Thoracic aorta (tissue), 2 donors: ENCODE data around the gene ZNF350. TPM values are rescaled to one million over a fixed set of nuclear protein-coding genes. Genes with fewer than 3 reads are reported as not detected.
A peak's percentile ranks its signal among the peaks of the same experiment; 100 is the strongest.

ENCODE experiments used
- ATAC-seq: fragments of 150-250 bp; one replicate; pipeline ENCODE4 v1.8.0; 2017; ENCODE audit warnings: low read depth; ENCODE audit not compliant: insufficient number of reproducible peaks, low FRiP score
- DNase-seq: peaks from one replicate; pipeline ENCODE4 v3.0.0-alpha.2; 2020; ENCODE audit warnings: low spot score
- H3K27ac ChIP-seq, 2 donors: fragments of 200-600 bp; sonication (generic); 1 replicate in 1 of 2; 2 replicates in 1 of 2; pipeline ENCODE4 v1.5.1; 2016; ENCODE audit warnings: mild to moderate bottlenecking in 2 of 2, moderate library complexity in 2 of 2
- H3K27me3 ChIP-seq: fragments of 200-600 bp; sonication (generic); replicated peaks from 2 replicates; pipeline ENCODE4 v1.6.0; 2016; ENCODE audit warnings: mild to moderate bottlenecking; ENCODE audit not compliant: insufficient read depth
- H3K36me3 ChIP-seq: fragments of 200-600 bp; sonication (generic); one replicate; pipeline ENCODE4 v1.5.1; 2016
- H3K4me1 ChIP-seq, 2 donors: fragments of 200-600 bp; sonication (generic); 1 replicate in 1 of 2; 2 replicates in 1 of 2; pipeline versions ENCODE4 v1.5.1 to v1.6.0; 2016; ENCODE audit warnings: low read depth in 2 of 2, mild to moderate bottlenecking in 1 of 2; ENCODE audit not compliant: control insufficient read depth in 1 of 2
- H3K4me3 ChIP-seq: fragments of 200-600 bp; sonication (generic); 2 replicates; pipeline ENCODE4 v1.5.1; 2016; ENCODE audit warnings: mild to moderate bottlenecking
- H3K9me3 ChIP-seq: fragments of 200-600 bp; sonication (generic); 2 replicates; pipeline ENCODE4 v1.5.1; 2016
- CTCF ChIP-seq: fragments of 200-600 bp; sonication (generic); IDR thresholded peaks from one replicate; pipeline ENCODE4 v1.5.1; 2019; ENCODE audit warnings: antibody characterized with exemption
- total RNA-seq, 2 donors: library from RNA; depleted of rRNA; stranded (reverse); fragments of >200 nt; gene quantifications; one replicate each; pipeline versions ENCODE4 v1.1.0 to v1.2.3, GENCODE V29; 2016

The ZNF350 gene
- total RNA-seq, 2 donors from 2014 or later, result 7.3 to 15.4 TPM

- no peak for TF ChIP-seq CTCF
- H3K27ac ChIP-seq, result no peak overlapping the region
- DNase-seq (no peak), ATAC-seq (no peak)
- H3K4me1 ChIP-seq, result peaks cover 1 to 6% of the 10 kb centered on the region in 2 donors
- no peaks in the 10 kb centered on the region for H3K27me3 ChIP-seq
- peaks cover 81% of the 10 kb centered on the region for H3K9me3 ChIP-seq
- no peak overlapping the region for H3K4me3 ChIP-seq
- H3K36me3 ChIP-seq, result peaks cover 81% of the 10 kb centered on the region
These were observed 35.6 kb upstream of the ZNF350 start for GRCh38 chr19:52022193-52022592.

GRCh38 chr19:52020506-52020905, 33.9 kb upstream of the ZNF350 start:
- H3K27me3 ChIP-seq, result no peaks in the 10 kb centered on the region
- DNase-seq (no peak), ATAC-seq (no peak)
- peaks cover 97% of the 10 kb centered on the region for H3K9me3 ChIP-seq
- H3K4me3 ChIP-seq, result no peak overlapping the region
- no peak overlapping the region for H3K27ac ChIP-seq
- no peaks in the 10 kb centered on the region for H3K4me1 ChIP-seq
- H3K36me3 ChIP-seq, result peaks cover 91% of the 10 kb centered on the region
- no peak for TF ChIP-seq CTCF

GRCh38 chr19:52010674-52011073, 24.0 kb upstream of the ZNF350 start:
- Histone ChIP-seq H3K9me3 (peaks cover 26% of the 10 kb centered on the region), H3K27me3 (no peaks in the 10 kb centered on the region), H3K27ac (no peak overlapping the region), H3K4me1 (peaks cover 3 to 11% of the 10 kb centered on the region in 2 donors), H3K36me3 (peaks cover 7% of the 10 kb centered on the region), H3K4me3 (no peak overlapping the region)
- DNase-seq (no peak), ATAC-seq (no peak)
- TF ChIP-seq CTCF, result no peak

GRCh38 chr19:52007806-52008557, 21.3 kb upstream of the ZNF350 start, which contains the start of gene ZNF615:
TSS of gene ZNF615 (minus strand) at chr19:52008211. CDS start at chr19:52003711, 4,500 bp downstream.
- Histone ChIP-seq H3K9me3 (peaks cover 17% of the 10 kb centered on the region), H3K27me3 (no peaks in the 10 kb centered on the region), H3K36me3 (peaks cover 14% of the 10 kb centered on the region), H3K4me1 (peaks cover 3 to 11% of the 10 kb centered on the region in 2 donors), H3K27ac (peak within 1 kb of the TSS; percentile 83 to 87), H3K4me3 (peak within 1 kb of the TSS; percentile 95)
- ATAC-seq, result peak; percentile 77
- no peak for TF ChIP-seq CTCF
- peak; percentile 65 for DNase-seq

- H3K9me3 ChIP-seq, result peaks cover 15% of the 10 kb centered on the region
- H3K36me3 ChIP-seq, result peaks cover 12% of the 10 kb centered on the region
These were observed 20.8 kb upstream of the ZNF350 start for GRCh38 chr19:52007451-52007805.

More at GRCh38 chr19:52007451-52007805, 20.8 kb upstream of the ZNF350 start:
- ATAC-seq, result no peak
- Histone ChIP-seq H3K4me3 (peak overlapping the region; percentile 95), H3K4me1 (peaks cover 3 to 11% of the 10 kb centered on the region in 2 donors), H3K27ac (peak overlapping the region in 1 of 2 donors; percentile 87), H3K27me3 (no peaks in the 10 kb centered on the region)
- no peak for TF ChIP-seq CTCF
- no peak for DNase-seq
